SK-N-MC (cell line): ENCODE data around the gene MTNR1B.

ENCODE experiments used
- DNase-seq: peaks from one replicate; pipeline ENCODE4 v3.0.0-alpha.2; 2011; ENCODE audit warnings: low read depth, low spot score
- H3K27ac ChIP-seq: fragments of 200-600 bp; sonication (generic); 2 replicates; pipeline ENCODE4 v1.5.1; 2016; ENCODE audit warnings: mixed run types
- H3K36me3 ChIP-seq: fragments of 200-600 bp; sonication (generic); 2 replicates; pipeline ENCODE4 v1.6.1; 2017; ENCODE audit warnings: antibody characterized with exemption, low read length, mixed read lengths; ENCODE audit not compliant: insufficient read depth
- H3K4me3 ChIP-seq: fragments of 200-600 bp; sonication (generic); 2 replicates; pipeline ENCODE4 v1.5.1; 2016
- H3K9ac ChIP-seq: fragments of 200-600 bp; sonication (generic); 2 replicates; pipeline ENCODE4 v1.8.0; 2017; ENCODE audit warnings: mixed run types, mixed read lengths; ENCODE audit not compliant: insufficient read length
- H3K9me3 ChIP-seq: fragments of 200-600 bp; sonication (generic); 2 replicates; pipeline ENCODE4 v1.6.1; 2017; ENCODE audit warnings: low read depth, mild to moderate bottlenecking, antibody characterized with exemption, low read length, moderate library complexity, mixed read lengths
- EZH2 ChIP-seq: fragments of 200-600 bp; sonication (generic); IDR thresholded peaks from one replicate; pipeline ENCODE4 v1.6.1; 2017; ENCODE audit warnings: antibody characterized with exemption
- FOXP2 ChIP-seq: optimal IDR thresholded peaks from 2 replicates; pipeline ENCODE3; 2011; ENCODE audit warnings: mild to moderate bottlenecking, moderate library complexity; ENCODE audit not compliant: insufficient read depth; ENCODE audit errors: extremely low read length, control extremely low read depth
- POLR2AphosphoS5 ChIP-seq: IDR thresholded peaks from 2 replicates; pipeline ENCODE4 v1.6.1; 2012; ENCODE audit warnings: mild to moderate bottlenecking, low read depth, low read length, borderline replicate concordance

MTNR1B gene

GRCh38 chr11:92946707-92947106 lies 22.7 kb upstream of the MTNR1B start:
- DNase-seq, result no peak
- Histone ChIP-seq H3K9me3 (no peaks in the 10 kb centered on the region), H3K9ac (no peak overlapping the region), H3K27ac (no peak overlapping the region), H3K4me3 (no peak overlapping the region), H3K36me3 (no peaks in the 10 kb centered on the region)
- TF ChIP-seq POLR2AphosphoS5, result no peak
- no peak for TF ChIP-seq FOXP2
- no peak for TF ChIP-seq EZH2

GRCh38 chr11:92948116-92948515 lies 21.3 kb upstream of the MTNR1B start:
- TF ChIP-seq POLR2AphosphoS5, result no peak
- no peak for TF ChIP-seq EZH2
- no peak for TF ChIP-seq FOXP2

GRCh38 chr11:92954003-92954402 lies 15.4 kb upstream of the MTNR1B start:
- no peak overlapping the region for H3K4me3 ChIP-seq
- no peaks in the 10 kb centered on the region for H3K36me3 ChIP-seq
- H3K9ac ChIP-seq, result no peak overlapping the region
- TF ChIP-seq POLR2AphosphoS5 (no peak), FOXP2 (no peak), EZH2 (no peak)
- no peaks in the 10 kb centered on the region for H3K9me3 ChIP-seq
- no peak for DNase-seq
- H3K27ac ChIP-seq, result no peak overlapping the region

More at GRCh38 chr11:92948116-92948515, 21.3 kb upstream of the MTNR1B start:
- Histone ChIP-seq H3K4me3 (no peak overlapping the region), H3K9me3 (no peaks in the 10 kb centered on the region), H3K36me3 (no peaks in the 10 kb centered on the region), H3K27ac (no peak overlapping the region), H3K9ac (no peak overlapping the region)
- no peak for DNase-seq

- H3K27ac ChIP-seq, result no peak overlapping the region
- H3K9me3 ChIP-seq, result no peaks in the 10 kb centered on the region
- H3K4me3 ChIP-seq, result no peak overlapping the region
- H3K36me3 ChIP-seq, result no peaks in the 10 kb centered on the region
- no peak overlapping the region for H3K9ac ChIP-seq
- DNase-seq, result no peak
- TF ChIP-seq EZH2 (no peak), FOXP2 (no peak), POLR2AphosphoS5 (no peak)
These were observed 13.6 kb upstream of the MTNR1B start for GRCh38 chr11:92955860-92956259.

- Histone ChIP-seq H3K36me3 (no peaks in the 10 kb centered on the region), H3K27ac (no peak overlapping the region), H3K4me3 (no peak overlapping the region), H3K9ac (no peak overlapping the region), H3K9me3 (no peaks in the 10 kb centered on the region)
- DNase-seq, result no peak
- TF ChIP-seq EZH2 (no peak), POLR2AphosphoS5 (no peak), FOXP2 (no peak)
These were observed 8.6 kb upstream of the MTNR1B start for GRCh38 chr11:92960886-92961285.

- H3K4me3 ChIP-seq, result no peak overlapping the region
- H3K9ac ChIP-seq, result no peak overlapping the region
- H3K9me3 ChIP-seq, result no peaks in the 10 kb centered on the region
- no peaks in the 10 kb centered on the region for H3K36me3 ChIP-seq
- no peak for DNase-seq
- H3K27ac ChIP-seq, result no peak overlapping the region
- TF ChIP-seq FOXP2 (no peak), POLR2AphosphoS5 (no peak), EZH2 (no peak)
These were observed 7.0 kb upstream of the MTNR1B start for GRCh38 chr11:92962446-92962845.

GRCh38 chr11:92964471-92964870 lies 5.0 kb upstream of the MTNR1B start:
- no peak overlapping the region for H3K9ac ChIP-seq
- TF ChIP-seq FOXP2 (no peak), EZH2 (no peak), POLR2AphosphoS5 (no peak)
- DNase-seq, result no peak
- H3K4me3 ChIP-seq, result no peak overlapping the region
- no peak overlapping the region for H3K27ac ChIP-seq
- no peaks in the 10 kb centered on the region for H3K36me3 ChIP-seq
- no peaks in the 10 kb centered on the region for H3K9me3 ChIP-seq

- Histone ChIP-seq H3K9ac (no peak overlapping the region), H3K4me3 (no peak overlapping the region), H3K9me3 (no peaks in the 10 kb centered on the region), H3K27ac (no peak overlapping the region), H3K36me3 (no peaks in the 10 kb centered on the region)
- no peak for DNase-seq
- TF ChIP-seq EZH2, result no peak
- TF ChIP-seq FOXP2, result no peak
- no peak for TF ChIP-seq POLR2AphosphoS5
These were observed 4.3 kb upstream of the MTNR1B start for GRCh38 chr11:92965196-92965595.

- TF ChIP-seq EZH2, result no peak
- no peak for TF ChIP-seq FOXP2
- no peak for TF ChIP-seq POLR2AphosphoS5
These were observed 2.3 kb upstream of the MTNR1B start for GRCh38 chr11:92967178-92967577.

More at GRCh38 chr11:92967178-92967577, 2.3 kb upstream of the MTNR1B start:
- H3K9me3 ChIP-seq, result no peaks in the 10 kb centered on the region
- no peak overlapping the region for H3K9ac ChIP-seq
- DNase-seq, result no peak
- no peak overlapping the region for H3K27ac ChIP-seq
- no peaks in the 10 kb centered on the region for H3K36me3 ChIP-seq
- no peak overlapping the region for H3K4me3 ChIP-seq
